HG03060 (cell line): Measurements from ENCODE around the gene COG6.

Experiments used
- ATAC-seq: cut with Tn5 transposase; IDR thresholded peaks from one replicate; pipeline ENCODE4 v1.9.1; 2021; ENCODE audit warnings: low read depth, moderate number of reproducible peaks; ENCODE audit not compliant: unreplicated experiment

The COG6 gene

DNA sequence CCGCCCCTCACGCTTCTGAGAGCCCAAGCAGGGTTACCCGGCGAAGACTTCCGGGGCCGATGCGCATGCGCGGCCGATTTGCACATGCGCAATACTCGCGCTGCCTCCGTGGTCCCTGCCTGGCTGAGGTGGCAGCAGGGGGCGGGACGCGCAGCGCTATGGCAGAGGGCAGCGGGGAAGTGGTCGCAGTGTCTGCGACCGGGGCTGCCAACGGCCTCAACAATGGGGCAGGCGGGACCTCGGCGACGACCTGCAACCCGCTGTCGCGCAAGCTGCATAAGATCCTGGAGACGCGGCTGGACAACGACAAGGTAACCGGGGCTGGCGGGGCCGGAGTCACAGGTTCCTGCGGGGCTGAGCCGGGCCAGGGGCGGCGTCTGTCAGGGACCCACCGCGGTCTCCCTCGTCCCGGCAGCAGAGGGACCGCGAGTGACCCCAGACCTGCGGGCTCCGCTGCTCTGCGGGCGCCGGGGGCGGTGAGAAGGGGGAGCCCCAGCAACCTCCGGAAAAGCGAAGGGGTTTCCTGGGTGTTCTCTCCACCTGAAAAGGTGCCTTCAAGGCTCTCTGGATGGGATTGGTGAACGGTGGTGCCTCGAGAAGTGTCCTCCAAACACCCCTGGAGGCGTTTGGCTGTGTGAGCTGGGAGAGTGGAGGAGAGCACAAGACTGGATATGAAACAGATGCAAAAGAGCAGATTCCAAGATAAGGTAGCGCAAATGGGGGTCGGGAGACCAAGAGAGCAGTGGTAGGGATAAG, at the start of gene COG6:
TSS of gene COG6 (plus strand) at position 94 of the 756 bp plus-strand sequence. CDS start at position 159, 65 bp downstream.
- peak; percentile 90 for ATAC-seq

DNA sequence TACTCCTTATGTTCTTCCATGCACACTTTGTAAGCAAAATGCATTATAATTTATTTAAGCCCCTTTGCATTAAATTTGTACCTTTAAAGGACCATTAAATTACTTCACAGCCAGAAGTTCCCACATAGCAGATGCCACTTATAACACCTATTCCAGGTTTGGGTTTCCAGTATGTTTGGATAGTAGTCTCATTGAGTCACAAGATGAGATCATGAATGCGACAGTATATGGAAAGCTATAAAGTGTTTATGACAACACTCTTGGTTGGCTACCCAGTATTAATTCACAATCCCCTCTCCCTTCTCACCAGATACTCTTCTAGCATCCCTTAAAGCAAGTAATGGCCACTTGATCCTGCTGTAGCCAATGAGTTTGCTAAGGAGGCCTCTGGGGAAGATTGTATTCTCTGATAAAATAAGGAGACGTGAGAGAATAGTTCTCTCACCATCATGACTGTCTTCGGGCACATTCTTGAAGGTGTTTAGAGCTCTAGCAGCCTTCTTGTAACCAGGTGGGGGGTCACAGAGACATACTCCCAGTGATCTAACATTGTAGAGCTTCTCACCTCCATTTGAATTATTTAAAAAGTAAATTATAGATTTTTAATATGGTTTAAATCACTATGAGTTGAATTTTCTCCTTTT, 49.7 kb upstream of the COG6 start:
- no peak for ATAC-seq

DNA sequence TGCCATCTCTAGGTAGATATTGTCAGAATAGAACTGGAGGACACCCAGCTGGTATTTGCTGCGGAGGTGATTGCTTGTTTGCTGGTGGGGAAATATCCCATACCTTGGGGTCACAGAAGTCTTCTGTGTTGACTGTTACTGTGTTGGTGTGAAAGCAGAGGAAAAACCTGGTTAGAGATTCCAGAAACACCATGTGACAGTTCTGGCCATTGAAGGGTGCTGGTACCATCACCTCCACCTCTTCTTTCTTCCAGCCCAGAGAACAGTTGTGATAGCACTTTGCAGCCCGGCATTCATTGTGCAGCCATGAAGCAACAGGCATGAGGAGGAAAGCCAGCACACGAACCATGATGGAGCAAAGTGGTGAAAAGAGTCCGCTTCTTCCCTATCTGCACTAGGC, 47.6 kb upstream of the COG6 start:
- ATAC-seq = no peak

DNA sequence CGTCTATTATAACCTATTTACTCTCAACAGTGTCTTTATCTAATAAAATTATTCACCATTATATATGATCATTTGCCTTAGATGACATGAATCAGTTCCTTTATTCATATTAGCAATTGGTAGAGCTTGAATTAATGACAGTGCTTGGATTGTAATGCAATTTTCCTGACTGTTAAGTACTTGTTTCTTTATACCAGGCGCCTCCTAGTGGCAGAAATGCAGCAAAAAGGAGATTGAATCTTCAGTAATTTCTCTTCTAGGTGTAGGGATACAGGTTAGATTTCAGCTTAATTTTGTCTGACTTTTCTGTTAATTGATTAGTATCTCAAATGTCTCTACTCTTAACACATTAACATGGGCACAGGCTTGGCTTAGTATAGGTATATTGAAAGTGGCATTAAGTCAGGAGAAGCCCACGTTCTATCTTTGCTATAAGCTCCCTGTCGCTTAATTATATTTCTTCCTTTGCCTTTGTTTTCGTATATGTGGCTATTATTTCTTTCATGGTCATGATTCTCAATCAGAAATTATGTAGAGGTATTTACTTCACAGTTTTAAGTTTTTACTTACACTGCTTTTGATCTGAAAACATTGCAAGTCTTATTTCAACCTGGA, 43.3 kb upstream of the COG6 start:
- no peak for ATAC-seq

DNA sequence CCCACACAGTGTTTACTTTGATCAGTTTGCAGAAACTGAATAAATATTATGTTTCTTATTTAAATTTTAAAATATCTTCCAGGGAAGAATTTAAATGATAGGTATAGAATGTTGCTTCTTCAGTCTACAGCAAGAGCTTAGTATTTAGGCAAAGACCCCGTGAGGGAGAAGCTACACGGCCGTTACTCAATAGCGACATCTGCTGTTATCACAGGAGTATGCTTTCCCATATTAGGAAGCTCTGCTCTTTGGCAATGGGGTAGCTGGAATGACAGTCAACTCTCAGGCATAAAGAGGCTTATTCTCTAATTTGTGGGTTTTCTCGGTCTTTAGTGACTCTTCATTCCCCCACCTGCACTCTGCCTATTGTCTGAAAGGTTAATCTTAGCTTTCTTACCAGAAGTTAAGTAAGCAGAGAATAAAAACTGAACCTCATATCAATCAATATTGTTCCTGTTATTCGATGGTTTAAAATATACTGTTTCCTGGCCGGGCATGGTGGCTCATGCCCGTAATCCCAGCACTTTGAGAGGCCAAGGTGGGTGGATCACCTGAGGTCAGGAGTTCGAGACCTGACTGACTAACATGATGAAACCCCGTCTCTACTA, 39.3 kb upstream of the COG6 start:
- ATAC-seq = no peak

DNA sequence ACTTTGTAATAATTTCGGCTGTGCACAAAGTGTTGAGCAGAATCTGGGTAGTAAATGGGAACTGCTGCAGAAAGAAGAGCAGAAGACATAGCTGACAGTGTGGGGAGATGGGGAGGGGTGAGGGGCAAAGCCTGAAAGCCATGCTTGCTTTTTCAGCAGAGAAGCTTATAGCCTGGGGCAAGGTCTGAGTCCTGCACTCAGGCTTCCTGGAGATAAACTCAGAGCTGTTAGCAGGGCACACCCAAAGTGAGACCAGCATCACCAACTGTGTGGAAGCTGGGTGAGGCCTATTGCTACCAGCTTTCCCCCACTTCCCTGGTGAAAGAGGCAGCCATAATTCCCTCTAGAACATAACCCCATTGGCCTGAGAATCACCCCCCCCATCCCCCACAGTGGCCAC, 36.9 kb upstream of the COG6 start:
- no peak for ATAC-seq

DNA sequence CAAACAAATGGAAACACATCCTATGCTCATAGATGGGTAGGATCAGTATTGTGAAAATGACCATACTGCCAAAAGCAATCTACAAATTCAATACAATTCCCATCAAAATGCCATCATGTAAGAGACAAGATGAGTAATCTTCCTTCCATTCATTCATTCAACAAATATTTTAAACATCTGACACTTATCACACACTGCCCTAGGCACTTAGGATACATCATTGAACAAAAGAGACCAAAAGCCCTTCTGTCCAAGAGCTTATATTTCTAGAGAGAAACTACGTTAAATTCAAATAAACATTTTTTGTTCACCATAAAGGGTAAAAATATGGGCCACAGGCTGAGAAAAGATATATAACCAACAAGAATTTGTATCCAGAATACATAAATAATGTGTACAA, 32.0 kb upstream of the COG6 start:
- ATAC-seq = no peak

DNA sequence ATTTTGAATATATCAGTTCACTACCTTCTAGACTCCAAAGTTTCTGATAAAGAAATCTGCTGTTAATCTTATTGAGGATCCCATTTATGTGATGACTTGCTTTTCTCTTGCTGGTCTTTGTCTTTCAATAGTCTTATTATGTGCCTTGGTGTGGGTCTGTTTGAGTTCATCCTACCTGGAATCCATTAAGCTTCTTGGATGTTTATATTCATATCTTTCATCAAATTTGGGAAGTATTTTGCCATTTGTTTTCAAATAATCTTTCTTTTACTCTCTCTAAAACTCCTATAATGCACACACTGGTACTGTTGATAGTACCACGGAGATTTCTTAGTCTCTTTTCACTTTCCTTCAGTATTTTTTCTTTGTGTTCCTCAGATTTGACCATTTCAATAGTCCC, 24.2 kb upstream of the COG6 start:
- no peak for ATAC-seq

DNA sequence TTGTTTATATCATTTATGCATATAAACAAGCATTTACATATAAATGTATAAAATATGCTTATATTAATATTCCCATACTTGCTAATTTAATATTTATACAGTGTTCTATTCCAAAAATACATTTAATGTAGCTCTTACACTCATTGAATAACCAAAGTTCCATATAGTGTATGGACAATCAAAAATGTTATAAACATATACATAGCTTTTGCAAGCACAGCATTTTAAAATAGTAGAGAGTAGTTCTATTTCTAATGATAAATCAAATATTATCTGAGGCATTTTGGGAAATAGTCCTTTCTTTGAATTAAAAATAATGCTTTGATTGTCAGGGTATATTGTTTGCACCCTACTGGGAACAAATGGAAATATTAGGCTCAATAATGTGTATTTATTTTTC, 22.5 kb upstream of the COG6 start:
- ATAC-seq = no peak

DNA sequence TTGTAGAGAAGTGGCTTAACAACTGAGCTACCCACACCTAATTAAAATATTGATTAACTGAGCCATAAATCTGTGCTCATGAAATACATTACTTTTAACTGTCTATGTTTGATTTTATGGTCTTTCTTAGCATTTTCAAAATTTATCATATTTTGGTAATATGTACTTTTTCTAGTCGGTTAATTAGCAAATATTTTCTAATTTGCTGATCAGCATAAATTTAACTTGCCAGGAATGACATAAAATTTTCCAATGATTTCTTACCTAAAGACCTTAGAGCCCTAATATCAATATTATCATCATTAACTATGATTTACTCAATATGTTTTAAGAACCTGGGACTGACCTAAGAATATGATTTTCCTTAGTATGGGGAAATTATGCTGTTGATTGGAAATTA, 19.9 kb upstream of the COG6 start:
- ATAC-seq = no peak

DNA sequence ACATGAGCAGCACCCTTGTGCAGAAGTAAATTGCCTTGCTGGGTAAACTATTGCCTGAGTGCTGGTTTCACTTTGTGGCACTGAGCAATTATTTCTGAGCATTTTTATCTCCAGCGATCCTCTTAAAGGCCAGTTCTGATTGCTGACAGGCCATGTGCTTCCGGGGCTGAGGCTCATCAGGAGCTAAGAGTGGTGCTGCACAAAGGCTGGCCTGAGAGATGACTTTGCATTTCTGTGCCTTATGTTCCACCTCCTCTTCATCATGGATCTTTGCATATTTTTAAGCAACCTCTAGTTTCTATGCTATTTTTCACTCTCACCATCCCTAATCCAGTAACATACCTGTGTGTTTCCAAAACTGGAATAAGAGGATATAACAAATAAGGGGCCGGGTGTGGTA, 17.6 kb upstream of the COG6 start:
- ATAC-seq = no peak

DNA sequence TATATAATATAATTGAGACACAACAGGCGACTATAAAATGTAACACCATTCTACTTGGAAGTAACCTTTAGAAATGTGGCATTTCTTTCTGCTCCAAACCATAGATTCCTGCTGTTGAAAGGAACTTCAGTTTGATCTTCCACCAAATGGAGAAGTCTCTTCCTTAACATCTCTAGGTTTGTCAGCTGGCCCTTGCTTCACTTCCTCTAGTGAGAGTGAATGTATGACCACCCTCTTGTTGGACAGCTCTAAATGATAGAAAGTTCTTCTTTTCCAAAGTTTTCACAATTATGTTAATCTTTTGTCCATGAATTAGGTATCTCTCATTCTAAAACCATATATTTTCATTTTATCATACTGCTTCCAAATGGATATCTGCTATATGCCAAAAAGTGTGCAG, 13.8 kb upstream of the COG6 start:
- ATAC-seq = no peak

DNA sequence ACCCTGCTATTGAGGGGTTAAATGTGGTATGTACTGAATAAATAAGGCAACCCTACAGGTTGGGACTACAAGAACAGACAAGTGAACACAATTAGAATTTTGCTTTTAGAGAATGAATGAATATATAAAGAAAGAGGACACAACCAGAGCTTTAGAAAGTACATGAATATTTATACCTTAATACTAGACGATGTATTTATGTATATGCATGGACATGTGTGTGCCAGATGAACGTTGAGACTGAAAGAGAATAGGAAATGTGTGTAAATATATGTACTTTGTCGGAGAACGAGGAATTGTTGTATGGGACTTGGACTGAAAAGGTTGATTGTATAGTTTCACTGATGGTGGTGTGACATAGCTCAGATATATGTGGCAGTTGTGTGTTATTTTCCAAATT, 9.3 kb upstream of the COG6 start:
- ATAC-seq = no peak

DNA sequence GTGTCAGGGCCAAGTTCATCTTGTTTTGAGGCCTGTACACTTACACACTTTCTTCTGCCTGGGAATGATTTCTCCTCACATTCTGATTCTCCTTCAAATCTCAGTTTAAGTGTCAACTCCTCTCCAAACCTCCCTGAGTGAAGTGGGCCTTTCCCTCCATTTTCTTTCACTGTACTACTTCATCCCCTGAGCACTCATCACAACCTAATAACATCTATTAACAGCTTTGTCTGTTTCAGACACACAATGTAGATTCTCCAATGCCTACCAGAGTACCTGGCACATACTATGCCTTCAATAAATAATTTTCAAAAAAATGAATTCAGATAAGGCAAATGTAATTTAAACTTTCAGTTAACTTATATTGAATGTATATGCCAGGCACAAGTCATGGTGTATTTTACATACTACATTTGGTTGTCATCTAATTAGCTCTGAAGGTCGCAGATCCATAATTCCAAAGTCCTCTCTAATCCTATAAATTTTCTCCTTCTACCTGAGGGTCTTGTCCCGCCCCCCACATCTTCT, 357 bp upstream of the COG6 start:
- peak; percentile 3 for ATAC-seq

DNA sequence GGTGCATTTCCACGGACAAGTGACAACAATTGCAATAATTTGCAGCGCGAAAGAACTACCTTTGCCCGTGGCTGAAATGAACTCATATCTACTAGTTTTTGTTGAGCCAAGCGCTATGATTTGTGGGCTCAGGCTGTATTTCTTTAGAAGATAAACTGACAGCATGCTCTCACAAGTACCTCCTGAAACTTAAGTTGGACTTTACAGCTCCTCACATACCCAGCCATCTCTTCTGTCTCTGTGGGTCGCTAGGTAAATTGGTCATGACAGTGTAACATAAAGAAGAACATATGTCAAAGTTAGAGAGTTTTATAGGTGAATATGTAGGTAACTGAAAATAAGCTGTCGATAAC, 839 bp downstream of the COG6 start:
- ATAC-seq = no peak

DNA sequence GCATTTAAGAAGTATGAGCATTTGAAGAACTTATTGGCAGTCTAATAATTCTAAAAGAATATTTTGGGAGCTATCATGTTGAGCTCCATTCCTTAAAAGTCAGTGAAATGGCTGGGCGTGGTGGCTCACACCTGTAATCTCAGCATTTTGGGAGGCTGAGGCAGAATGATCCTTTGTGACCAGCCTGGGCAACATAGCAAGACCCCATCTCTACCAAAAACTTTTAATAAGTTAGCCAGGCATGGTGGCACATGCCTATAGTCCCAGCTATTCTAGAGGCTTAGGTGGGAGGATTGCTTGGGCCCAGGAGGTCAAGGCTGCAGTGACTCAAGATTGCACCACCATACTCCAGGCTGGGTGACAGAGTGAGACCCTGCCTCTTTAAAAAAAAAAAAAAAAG, 8.0 kb downstream of the COG6 start:
- no peak for ATAC-seq

DNA sequence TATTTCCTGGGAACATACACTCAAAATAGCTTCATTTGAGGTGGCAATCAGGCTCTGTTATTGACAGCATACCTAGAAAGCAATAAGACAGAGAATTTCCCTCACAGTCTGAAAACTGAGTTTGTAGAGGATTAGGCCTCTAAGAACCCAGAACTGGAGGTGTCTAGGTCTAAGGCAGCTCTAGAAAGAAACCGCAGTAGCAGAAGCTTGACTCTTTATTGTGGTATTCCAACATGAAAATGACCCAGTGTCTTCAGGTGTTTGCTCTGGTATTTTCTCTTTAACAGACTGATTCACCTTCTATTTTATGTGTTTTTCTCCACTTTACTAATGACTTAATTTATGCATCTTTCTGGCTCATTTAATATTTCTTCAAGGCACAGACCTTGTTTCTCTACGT, 8.5 kb downstream of the COG6 start:
- ATAC-seq = no peak

DNA sequence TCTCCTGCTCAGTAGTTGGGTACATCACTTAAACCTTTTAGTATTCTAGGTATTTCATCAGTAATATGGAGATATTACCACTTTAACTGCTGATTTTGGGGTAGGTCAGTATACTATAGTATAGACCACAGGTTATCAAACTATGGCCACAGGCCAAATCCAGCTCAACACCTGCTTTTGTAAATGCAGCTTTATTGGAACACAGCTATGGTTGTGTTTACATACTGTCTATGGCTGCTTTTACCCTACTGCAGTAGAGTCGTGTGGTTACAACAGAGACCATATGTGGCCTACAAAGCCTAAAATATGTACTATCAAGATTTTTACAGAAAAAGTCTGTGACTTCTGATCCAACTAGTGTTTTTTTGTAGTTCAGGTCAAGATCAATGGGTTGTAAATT, 10.3 kb downstream of the COG6 start:
- ATAC-seq = no peak

DNA sequence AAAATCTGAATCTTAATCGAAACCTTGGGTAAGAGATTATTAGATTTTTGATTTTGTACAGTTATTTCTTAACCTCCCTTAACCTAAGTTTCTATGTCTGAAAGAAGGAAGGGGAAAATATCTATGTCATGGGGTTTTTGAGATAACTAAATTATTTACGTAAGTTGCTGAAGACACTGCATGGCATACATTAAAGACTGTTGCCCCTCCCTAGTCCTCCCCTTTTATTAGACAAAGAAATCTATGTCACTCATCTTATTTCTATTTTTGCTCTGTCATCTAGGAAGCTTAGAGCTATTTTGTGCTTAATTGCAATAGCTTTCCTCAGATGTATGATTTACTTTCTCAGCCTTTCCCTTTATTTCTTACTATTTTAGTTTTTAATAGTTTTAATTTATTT, 15.0 kb downstream of the COG6 start:
- no peak for ATAC-seq

DNA sequence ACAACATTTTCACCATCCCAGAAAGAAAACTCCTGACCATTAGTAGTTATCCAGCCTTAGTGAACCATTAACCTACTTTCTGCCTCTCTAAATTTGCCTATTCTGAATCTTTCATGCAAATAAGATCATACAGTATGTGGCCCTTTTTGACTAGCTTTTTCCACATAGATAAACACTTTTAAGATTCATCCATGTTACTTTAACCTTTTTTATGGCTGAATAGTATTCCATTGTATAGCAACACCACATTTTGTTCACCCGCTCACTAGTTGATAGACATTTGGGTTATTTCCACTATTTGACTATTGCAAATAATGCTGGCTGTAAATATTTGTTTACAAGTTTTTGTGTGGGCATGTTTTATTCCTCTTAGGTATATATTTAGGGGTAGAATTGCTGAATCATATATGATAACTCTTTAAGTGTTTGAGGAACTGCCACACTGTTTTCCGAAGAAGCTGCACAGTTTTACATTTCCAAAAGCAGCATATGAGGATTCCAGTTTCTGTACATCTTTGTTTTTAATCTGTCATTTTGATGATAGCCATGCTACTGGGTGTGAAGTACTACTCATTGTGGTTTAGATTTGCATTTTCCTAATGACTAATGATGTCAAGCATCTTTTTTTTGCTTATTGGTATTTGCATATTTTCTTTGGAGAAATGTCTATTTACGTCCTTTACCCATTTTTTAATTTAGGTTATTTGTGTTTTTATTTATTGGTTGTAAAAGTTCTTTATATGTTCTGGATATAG, 17.1 kb downstream of the COG6 start:
- ATAC-seq = no peak

DNA sequence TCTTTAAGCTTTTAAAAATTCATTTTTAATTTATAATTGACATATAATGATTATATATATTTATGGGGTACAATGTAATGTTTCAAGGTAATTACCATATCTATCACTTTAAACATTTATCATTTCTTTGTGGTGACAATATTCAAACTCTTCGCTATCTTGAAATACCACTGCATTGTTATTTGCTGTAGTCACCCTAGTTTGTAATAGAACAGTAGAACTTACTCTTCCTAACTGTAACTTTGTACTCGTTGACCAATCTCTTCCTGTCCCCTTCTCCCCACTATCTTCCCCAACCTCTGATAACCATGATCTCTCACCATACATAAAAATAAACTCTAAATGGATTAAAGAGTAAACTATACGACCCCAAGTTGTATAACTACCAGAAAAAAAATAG, 20.4 kb downstream of the COG6 start:
- ATAC-seq = no peak
